GM12864 (cell line): Measurements from ENCODE around the gene STAG2.

Experiments
- DNase-seq: peaks from one replicate; pipeline ENCODE4 v3.0.0-alpha.2; 2011; ENCODE audit warnings: low read depth
- H3K4me3 ChIP-seq: 2 replicates; pipeline ENCODE4 v1.5.1; 2011; ENCODE audit warnings: mild to moderate bottlenecking, low read depth, low read length, control low read depth
- CTCF ChIP-seq: IDR thresholded peaks from 2 replicates; pipeline ENCODE4 v1.5.1; 2011; ENCODE audit warnings: low read depth, mild to moderate bottlenecking, moderate library complexity, low read length, control low read depth, inconsistent platforms; ENCODE audit errors: missing control alignments

Gene STAG2

GRCh38 chrX:123973921-123974320 lies 12.4 kb downstream of the STAG2 start:
- no peak overlapping the region for H3K4me3 ChIP-seq
- no peak for DNase-seq
- no peak for TF ChIP-seq CTCF

GRCh38 chrX:123975180-123975579 lies 13.7 kb downstream of the STAG2 start:
- no peak for TF ChIP-seq CTCF
- no peak for DNase-seq
- no peak overlapping the region for H3K4me3 ChIP-seq

DNA sequence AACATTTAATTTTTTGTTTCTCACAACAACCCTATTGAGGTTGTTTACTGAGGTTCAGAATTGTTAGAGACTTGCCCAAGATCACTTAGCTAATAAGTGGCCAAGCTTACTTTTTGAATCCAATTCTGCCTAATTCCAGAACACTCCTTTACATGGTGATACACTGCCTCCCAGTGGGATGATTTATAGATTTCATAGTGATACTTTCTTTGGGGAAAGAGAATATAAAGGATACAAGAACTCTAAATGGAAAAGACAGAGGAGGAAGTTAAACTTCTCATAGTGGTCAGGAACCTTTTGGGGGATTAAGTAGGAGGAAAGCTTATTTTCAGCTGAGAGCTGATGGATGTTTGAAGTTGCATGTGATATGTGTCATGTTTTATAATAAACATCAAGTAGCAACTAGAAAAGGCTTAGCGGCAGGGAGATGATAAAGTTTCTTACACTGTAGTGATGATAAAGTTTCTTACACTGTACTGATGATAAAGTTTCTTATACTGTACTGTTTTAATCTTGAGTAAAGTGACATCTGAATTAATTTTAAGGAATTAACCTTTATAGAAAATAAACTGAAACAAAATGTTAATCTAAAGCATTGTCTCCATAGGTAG lies 15.3 kb downstream of the STAG2 start:
- TF ChIP-seq CTCF = no peak
- H3K4me3 ChIP-seq = no peak overlapping the region
- no peak for DNase-seq

DNA sequence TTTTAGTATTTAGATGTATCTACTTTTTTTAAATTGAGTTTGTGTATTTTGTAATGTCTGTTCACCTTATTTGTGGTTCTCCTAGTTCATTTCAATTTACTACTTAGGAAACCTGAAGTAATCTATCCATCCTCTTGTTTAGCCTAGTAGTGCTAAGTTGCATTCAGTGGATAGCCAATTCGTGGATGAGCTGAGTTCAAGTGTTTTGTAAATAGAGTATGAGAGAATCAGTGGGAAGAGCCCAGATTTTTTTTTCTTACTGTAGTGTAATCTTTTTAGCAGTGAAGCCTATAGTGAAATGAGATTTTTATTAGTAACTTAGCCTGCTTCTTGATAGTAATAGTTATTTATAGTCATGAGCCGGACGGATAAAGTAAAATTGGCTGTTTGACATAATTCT lies 21.7 kb downstream of the STAG2 start:
- no peak for TF ChIP-seq CTCF
- DNase-seq = no peak
- H3K4me3 ChIP-seq = no peak overlapping the region

DNA sequence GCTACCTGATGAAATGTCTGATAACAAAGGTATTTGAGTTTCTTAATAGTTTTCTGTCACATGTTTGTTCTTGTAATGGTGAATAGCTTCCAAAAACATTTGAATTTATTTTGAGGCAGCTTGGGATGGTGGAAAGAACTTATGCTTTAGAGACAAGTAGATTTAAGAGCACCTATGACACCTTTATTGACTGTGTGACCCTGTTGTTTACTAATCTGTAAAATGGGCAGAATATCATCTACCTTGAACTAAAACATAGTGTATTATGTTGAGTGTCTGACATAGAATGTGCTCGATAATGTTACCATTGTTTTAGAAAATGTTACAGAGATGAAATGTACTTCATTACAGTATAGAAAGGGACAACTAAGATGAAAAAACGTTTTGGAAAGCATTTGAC lies 24.9 kb downstream of the STAG2 start:
- DNase-seq = no peak
- H3K4me3 ChIP-seq = no peak overlapping the region
- no peak for TF ChIP-seq CTCF

DNA sequence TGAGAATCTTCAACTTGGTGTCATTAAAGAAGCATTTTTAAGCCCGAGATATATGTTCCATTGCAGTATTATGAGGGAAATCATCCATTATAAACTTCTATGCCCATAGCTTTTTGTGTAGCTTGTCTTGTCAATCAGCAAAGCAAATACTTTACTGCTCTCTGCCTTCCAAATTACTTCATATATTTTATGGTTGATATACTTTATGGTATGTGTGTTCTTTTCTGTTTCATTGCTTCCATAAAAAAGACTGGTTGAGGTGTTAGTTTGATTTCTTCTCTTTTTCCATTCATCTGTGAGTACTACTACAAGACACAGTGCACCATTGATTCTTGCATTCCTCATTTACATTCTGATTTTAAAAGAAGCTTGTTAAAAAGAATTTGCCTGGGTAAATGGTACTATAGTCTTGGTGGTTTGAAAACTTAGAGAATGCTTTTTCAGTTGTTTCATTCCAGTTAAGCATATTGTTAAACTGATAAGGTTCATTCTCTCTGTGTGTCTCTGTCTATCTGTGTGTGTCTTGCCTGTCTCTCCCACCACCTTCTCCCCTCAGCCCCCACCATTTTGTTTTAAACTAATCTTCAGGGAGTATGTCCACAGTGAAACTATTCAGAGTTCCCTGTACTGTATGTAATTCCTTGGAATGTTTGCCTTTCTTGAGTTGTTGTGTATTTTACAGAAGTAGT lies 27.1 kb downstream of the STAG2 start:
- no peak for DNase-seq
- no peak overlapping the region for H3K4me3 ChIP-seq
- TF ChIP-seq CTCF = no peak

GRCh38 chrX:123989235-123989634 lies 27.7 kb downstream of the STAG2 start:
- no peak overlapping the region for H3K4me3 ChIP-seq
- DNase-seq = no peak
- no peak for TF ChIP-seq CTCF
